SU-DHL-6 (cell line): ENCODE data around the gene SNAP29.

ENCODE experiments used
- EZH2phosphoT487 ChIP-seq: fragments of 200-600 bp; sonication (generic), shearing (Covaris generic); conservative IDR thresholded peaks from 2 replicates; pipeline ENCODE4 v1.6.1; 2018; ENCODE audit warnings: mild to moderate bottlenecking, antibody characterized with exemption, low read length, moderate library complexity, mixed read lengths
- TF ChIP-seq, protein P1 (sequence below): fragments of 200-600 bp; sonication (generic); IDR thresholded peaks from one replicate; pipeline ENCODE4 v1.5.1; 2017; ENCODE audit warnings: antibody characterized with exemption, mild to moderate bottlenecking, low read length, moderate library complexity; ENCODE audit not compliant: insufficient read depth, poor library complexity, severe bottlenecking

GRCh38 chr22:20863366-20863765 is 4.6 kb downstream of the SNAP29 start:
- TF ChIP-seq, protein P1, sequence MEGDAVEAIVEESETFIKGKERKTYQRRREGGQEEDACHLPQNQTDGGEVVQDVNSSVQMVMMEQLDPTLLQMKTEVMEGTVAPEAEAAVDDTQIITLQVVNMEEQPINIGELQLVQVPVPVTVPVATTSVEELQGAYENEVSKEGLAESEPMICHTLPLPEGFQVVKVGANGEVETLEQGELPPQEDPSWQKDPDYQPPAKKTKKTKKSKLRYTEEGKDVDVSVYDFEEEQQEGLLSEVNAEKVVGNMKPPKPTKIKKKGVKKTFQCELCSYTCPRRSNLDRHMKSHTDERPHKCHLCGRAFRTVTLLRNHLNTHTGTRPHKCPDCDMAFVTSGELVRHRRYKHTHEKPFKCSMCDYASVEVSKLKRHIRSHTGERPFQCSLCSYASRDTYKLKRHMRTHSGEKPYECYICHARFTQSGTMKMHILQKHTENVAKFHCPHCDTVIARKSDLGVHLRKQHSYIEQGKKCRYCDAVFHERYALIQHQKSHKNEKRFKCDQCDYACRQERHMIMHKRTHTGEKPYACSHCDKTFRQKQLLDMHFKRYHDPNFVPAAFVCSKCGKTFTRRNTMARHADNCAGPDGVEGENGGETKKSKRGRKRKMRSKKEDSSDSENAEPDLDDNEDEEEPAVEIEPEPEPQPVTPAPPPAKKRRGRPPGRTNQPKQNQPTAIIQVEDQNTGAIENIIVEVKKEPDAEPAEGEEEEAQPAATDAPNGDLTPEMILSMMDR: no peak
- no peak for TF ChIP-seq EZH2phosphoT487
